NCI-H82 treated with DMSO at 0.1 percent for 48 hours (cell line): Measurements from ENCODE around the gene STK31.
"Not testable (repeated sequence)": the region's sequence is repeated elsewhere in the genome, so short reads cannot be mapped to it uniquely, and the experiment has no call there.

Source experiments
- DNase-seq: peaks from one replicate; lab custom pipeline; 2025; ENCODE audit not compliant: unreplicated experiment; lab: John Stamatoyannopoulos, UW

The STK31 gene

GRCh38 chr7:23712368-23713284, 2.6 kb downstream of the STK31 start:
- DNase-seq = peak; percentile 38

GRCh38 chr7:23713285-23714149, 3.5 kb downstream of the STK31 start:
- no peak for DNase-seq

GRCh38 chr7:23714150-23714464, 4.1 kb downstream of the STK31 start:
- no peak for DNase-seq

GRCh38 chr7:23714579-23714978, 4.6 kb downstream of the STK31 start:
- DNase-seq = no peak

GRCh38 chr7:23715099-23715498, 5.1 kb downstream of the STK31 start:
- no peak for DNase-seq

DNA sequence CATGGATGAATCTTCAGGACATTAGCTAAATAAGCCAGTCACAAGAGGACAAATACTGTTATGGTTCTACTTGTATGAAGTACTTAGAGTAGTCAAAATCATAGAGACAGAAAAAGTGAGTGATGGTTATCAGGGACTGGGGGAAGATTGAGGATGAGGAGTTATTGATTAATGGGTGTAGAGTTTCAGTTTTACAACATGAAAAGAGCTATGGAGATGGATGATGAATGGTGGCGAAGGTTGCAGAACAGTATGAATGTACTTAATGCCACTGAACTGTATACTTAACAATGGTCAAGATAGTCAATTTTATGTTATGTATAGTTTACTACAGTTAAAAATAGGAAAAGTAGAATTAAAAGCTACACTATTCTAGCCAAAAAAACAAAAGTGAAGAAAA, 7.8 kb downstream of the STK31 start:
- no peak for DNase-seq

DNA sequence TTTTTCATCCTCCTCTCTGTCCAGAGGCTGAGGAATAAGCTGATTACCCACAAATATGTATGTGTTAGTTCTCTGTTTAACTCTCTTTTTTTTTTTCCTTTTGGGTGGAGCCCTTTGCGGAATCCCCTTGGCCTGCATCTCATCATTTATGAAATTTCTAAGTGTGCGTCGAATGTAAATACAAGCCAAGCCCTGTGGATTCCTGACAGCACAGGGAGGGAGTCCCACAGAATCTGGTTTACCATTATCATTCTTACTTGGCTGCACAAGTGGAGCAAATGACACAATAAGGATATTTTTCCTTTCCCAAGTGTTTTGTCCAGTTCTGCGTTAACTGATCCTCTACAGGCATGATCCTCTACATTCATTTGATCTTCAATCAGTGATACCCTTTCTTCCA, 11.4 kb downstream of the STK31 start:
- DNase-seq = no peak

GRCh38 chr7:23722587-23723216, 12.7 kb downstream of the STK31 start:
- DNase-seq = not testable (repeated sequence)

- not testable (repeated sequence) for DNase-seq
Measured at GRCh38 chr7:23724113-23724512, 14.1 kb downstream of the STK31 start.

GRCh38 chr7:23742051-23742450, 32.0 kb downstream of the STK31 start:
- DNase-seq = no peak

DNA sequence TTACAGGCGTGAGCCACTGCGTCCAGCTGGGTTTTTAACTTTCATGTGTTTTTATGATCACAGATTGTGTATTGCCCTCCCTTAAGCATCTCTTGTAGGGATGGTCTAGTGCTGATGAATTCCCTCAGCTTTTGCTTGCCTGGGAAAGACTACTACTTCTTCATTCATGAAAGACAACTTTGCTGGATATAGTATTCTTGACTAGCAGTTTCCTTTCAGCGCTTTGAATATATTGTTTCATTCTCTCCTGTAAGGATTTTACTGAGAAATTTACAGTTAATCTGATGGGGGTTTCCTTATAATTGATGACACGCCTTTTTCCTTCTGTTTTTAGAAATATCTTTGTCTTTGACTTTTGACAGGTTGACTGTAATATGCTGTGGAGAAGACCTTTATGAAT, 33.2 kb downstream of the STK31 start:
- DNase-seq = no peak

DNA sequence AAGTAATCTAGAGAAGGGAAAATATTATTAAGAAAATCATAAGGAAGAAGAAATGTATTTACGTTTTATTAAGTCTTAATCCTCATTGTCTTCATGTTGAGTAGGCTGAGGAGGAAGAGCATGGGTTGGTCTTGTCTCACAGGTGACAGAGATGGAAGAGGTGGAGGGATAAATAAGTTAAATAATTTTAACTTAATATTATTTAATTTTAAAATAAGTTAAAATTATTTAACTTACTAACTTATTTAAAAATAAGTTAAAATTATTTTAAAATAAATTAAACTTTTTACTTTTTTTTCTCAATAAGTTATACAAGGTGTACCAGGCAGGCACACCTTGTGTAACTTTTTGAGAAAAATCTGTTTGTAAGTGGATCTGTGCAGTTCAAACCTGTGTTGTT, 36.6 kb downstream of the STK31 start:
- no peak for DNase-seq

GRCh38 chr7:23751852-23752251, 41.8 kb downstream of the STK31 start:
- no peak for DNase-seq

- DNase-seq = not testable (repeated sequence)
Measured at GRCh38 chr7:23758839-23759238, 48.8 kb downstream of the STK31 start.

DNA sequence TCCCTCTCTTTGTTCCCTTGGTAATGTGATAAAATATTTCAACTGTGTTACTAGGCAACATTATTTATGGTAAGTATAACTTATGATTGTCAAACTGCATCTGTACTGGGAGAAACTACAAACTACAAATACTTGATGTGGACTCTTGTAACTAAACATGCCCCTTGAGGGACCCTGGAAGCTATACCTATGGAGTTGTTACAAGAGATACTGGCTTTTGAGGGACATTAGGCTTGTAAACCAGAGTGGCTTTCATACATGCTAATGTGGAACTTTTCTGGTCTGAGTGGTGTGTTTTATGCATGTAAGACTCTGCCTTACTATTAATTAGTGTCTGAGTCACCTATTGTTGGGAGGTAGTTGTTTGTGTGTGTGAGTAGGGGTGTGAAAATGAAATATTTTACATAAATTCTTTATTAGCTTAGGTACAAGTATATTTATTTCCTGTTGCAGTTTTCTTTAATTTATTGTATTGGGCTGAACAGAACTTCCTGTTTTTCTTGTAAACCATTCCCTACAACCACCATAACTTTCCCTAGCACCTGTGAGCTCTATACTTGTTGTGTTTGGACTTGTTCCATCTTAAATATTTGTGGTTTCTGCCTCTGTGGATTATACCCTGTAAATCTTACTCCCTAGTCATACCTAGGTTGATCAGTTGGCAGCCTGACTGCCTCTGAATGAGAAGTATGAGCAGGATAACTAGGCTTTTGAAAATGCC, 49.8 kb downstream of the STK31 start:
- DNase-seq = no peak

DNA sequence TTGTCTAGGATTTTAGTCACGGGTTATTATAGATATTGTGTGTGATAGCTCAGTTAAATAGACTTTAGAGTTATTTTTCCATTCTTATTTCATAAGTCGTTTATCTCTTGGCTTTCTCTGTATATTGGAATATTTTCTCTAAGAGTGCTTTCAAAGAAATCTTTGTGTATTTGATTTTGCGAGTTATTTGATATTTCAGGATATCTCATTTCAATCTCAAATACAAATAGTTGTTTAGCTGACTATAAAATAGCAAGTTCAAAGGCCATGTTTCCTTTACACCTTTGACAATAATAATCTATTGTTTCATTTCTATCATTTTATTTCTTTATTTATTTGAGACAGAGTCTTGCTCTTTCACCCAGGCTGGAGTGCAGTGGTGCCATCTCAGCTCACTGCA, 55.9 kb downstream of the STK31 start:
- no peak for DNase-seq

DNA sequence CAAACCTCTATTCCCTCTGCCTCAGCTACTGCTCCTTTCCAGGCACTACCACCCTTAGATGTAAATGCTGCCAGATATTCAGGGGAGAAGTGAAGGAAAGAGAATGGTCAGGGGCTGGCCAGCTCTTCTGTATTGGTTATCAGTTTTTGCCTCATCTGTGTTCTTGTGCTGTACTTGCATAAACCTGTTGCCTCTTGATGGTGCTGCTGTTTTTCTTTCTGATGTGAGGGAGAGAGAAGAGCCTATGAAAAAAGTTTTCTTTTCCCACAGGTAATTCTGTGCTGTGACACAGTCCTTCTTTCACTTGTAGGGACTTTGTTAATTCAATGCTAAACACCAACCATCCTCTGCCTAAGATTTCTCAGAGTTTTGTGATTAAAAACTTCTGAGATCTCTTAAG, 57.5 kb downstream of the STK31 start:
- DNase-seq = no peak

DNA sequence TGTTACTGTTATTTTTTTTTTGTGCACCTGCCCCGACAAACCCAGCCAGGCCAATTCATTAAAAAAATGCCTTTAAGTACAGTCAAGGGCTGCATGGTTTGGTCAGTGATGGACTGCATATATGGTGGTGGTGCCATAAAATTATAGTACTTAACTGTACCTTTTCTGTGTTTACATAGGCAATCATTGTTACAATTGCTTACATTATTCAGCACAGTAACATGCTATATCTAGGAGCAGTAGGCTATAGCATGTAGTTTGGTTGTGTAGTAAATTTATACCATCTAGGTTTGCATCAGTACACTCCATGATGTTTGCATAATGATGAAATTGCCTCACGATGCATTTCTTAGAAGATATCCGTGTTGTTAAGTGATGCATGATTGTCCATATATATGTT, 58.0 kb downstream of the STK31 start:
- no peak for DNase-seq

GRCh38 chr7:23779185-23779800, 69.3 kb downstream of the STK31 start:
- not testable (repeated sequence) for DNase-seq

DNA sequence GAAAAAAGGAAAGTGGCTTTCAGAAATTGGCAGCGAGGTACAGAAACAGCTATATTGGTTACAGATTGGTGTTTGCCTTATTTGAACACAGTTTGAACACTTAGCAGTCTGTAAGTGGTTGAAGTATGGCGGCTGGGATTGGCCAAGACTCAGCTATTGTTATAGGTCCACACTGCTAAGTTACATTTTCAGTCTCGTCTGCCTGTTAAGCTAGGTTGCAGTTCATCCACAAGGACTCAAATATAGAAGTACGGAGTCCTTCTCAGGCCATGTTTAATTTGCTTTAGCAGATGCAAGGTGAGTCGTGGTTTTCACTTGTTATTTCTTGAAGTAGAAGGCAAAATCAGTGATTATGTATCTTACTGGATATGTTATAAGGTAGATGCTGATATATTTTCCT, 73.1 kb downstream of the STK31 start:
- no peak for DNase-seq

DNA sequence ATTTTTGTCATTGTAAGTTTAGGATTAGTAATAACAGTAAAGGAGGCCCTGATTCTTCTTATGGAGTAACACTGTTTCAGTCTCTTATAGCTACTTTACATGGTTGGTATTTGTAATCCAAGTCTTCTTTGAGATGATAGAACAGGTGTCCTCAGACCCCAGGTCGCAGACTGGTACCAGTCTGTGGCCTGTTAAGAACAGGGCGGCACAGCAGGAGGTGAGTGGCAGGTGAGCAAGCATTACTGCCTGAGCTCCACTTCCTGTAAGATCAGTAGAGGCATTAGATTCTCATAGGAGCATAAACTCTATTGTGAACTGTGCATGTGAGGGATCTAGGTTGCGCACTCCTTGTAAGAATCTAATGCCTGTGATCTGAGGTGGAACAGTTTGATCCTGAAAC, 77.3 kb downstream of the STK31 start:
- no peak for DNase-seq
